Neutrophil (primary cell): ENCODE measurements around the gene ACTA1.

Experiments
- H3K27ac ChIP-seq: fragments of 200-600 bp; sonication (generic); 2 replicates; pipeline ENCODE4 v1.5.1; 2016; ENCODE audit warnings: mild to moderate bottlenecking, moderate library complexity
- H3K27me3 ChIP-seq: fragments of 200-600 bp; sonication (generic); 2 replicates; pipeline ENCODE4 v1.6.0; 2016; ENCODE audit warnings: mild to moderate bottlenecking
- H3K36me3 ChIP-seq: fragments of 200-600 bp; sonication (generic); 2 replicates; pipeline ENCODE4 v1.5.1; 2017
- H3K4me1 ChIP-seq, 2 experiments: fragments of 200-600 bp in 1 of 2; sonication (generic) in 1 of 2; 1 replicate in 1 of 2; 2 replicates in 1 of 2; pipeline versions ENCODE4 v1.5.1 to v1.6.1; 2013 to 2016; ENCODE audit warnings: low read depth in 1 of 2, low read length in 1 of 2, mild to moderate bottlenecking in 1 of 2, moderate library complexity in 1 of 2; ENCODE audit not compliant: control insufficient read depth in 1 of 2, insufficient read depth in 1 of 2
- H3K4me3 ChIP-seq, 2 experiments: fragments of 200-600 bp in 1 of 2; sonication (generic) in 1 of 2; 1 replicate in 1 of 2; 2 replicates in 1 of 2; pipeline ENCODE4 v1.5.1; 2013 to 2016; ENCODE audit warnings: low read depth in 1 of 2, low read length in 1 of 2, mild to moderate bottlenecking in 1 of 2, moderate library complexity in 1 of 2
- H3K9me3 ChIP-seq: fragments of 200-600 bp; sonication (generic); 2 replicates; pipeline ENCODE4 v1.5.1; 2016
- CTCF ChIP-seq: fragments of 200-600 bp; sonication (generic); IDR thresholded peaks from 2 replicates; pipeline ENCODE4 v1.5.1; 2016; ENCODE audit warnings: antibody characterized with exemption

The ACTA1 gene

GRCh38 chr1:229474509-229474908 lies 40.6 kb upstream of the ACTA1 start:
- Histone ChIP-seq H3K4me3 (no peak overlapping the region), H3K9me3 (no peaks in the 10 kb centered on the region), H3K27ac (no peak overlapping the region), H3K4me1 (no peaks in the 10 kb centered on the region), H3K27me3 (no peaks in the 10 kb centered on the region), H3K36me3 (peaks cover 72% of the 10 kb centered on the region)
- TF ChIP-seq CTCF, result no peak

GRCh38 chr1:229471175-229471574 lies 37.3 kb upstream of the ACTA1 start:
- Histone ChIP-seq H3K9me3 (no peaks in the 10 kb centered on the region), H3K4me3 (no peak overlapping the region), H3K27ac (no peak overlapping the region), H3K4me1 (no peaks in the 10 kb centered on the region), H3K36me3 (peaks cover 86% of the 10 kb centered on the region), H3K27me3 (no peaks in the 10 kb centered on the region)
- TF ChIP-seq CTCF, result no peak

GRCh38 chr1:229470406-229471043 lies 36.6 kb upstream of the ACTA1 start:
- H3K9me3 ChIP-seq, result no peaks in the 10 kb centered on the region
- H3K36me3 ChIP-seq, result peaks cover 88% of the 10 kb centered on the region
- H3K27ac ChIP-seq, result no peak overlapping the region
- H3K27me3 ChIP-seq, result no peaks in the 10 kb centered on the region
- TF ChIP-seq CTCF, result no peak
- H3K4me1 ChIP-seq, result no peaks in the 10 kb centered on the region
- H3K4me3 ChIP-seq, result no peak overlapping the region

GRCh38 chr1:229466887-229467286 lies 33.0 kb upstream of the ACTA1 start:
- H3K9me3 ChIP-seq, result no peaks in the 10 kb centered on the region
- peaks cover 95% of the 10 kb centered on the region for H3K36me3 ChIP-seq
- TF ChIP-seq CTCF, result no peak
- H3K27me3 ChIP-seq, result no peaks in the 10 kb centered on the region
- H3K4me3 ChIP-seq, result no peak overlapping the region
- H3K4me1 ChIP-seq, result no peaks in the 10 kb centered on the region
- no peak overlapping the region for H3K27ac ChIP-seq

GRCh38 chr1:229464672-229465071 lies 30.8 kb upstream of the ACTA1 start:
- Histone ChIP-seq H3K4me3 (no peak overlapping the region), H3K4me1 (no peaks in the 10 kb centered on the region), H3K27me3 (no peaks in the 10 kb centered on the region), H3K36me3 (peaks cover 97% of the 10 kb centered on the region), H3K9me3 (no peaks in the 10 kb centered on the region), H3K27ac (no peak overlapping the region)
- TF ChIP-seq CTCF, result no peak
